MM.1S (cell line): ENCODE measurements around the gene ROPN1L.

Experiments used
- DNase-seq: peaks from one replicate; pipeline ENCODE4 v3.0.0-alpha.2; 2015
- H2AFZ ChIP-seq: fragments of 300-600 bp; sonication (generic); 2 replicates; pipeline ENCODE4 v1.6.0; 2016; ENCODE audit warnings: antibody characterized with exemption, low read length
- H3F3A ChIP-seq: fragments of 300-600 bp; sonication (generic); 2 replicates; pipeline ENCODE4 v1.6.1; 2016; ENCODE audit warnings: mild to moderate bottlenecking, antibody characterized with exemption, low read length, moderate library complexity, mixed read lengths; ENCODE audit not compliant: insufficient read depth
- H3K27ac ChIP-seq: fragments of 300-600 bp; sonication (generic); 2 replicates; pipeline ENCODE4 v1.5.1; 2016; ENCODE audit warnings: mild to moderate bottlenecking, low read length
- H3K27me3 ChIP-seq: fragments of 300-600 bp; sonication (generic); replicated peaks from 2 replicates; pipeline ENCODE4 v1.6.0; 2016; ENCODE audit warnings: low read length; ENCODE audit not compliant: insufficient read depth
- H3K36me3 ChIP-seq: fragments of 300-600 bp; sonication (generic); replicated peaks from 2 replicates; pipeline ENCODE4 v1.6.1; 2016; ENCODE audit warnings: mild to moderate bottlenecking, low read length, mixed read lengths; ENCODE audit not compliant: insufficient read depth
- H3K4me1 ChIP-seq: fragments of 300-600 bp; sonication (generic); 2 replicates; pipeline ENCODE4 v1.6.1; 2016; ENCODE audit warnings: low read length, mixed read lengths
- H3K4me2 ChIP-seq: fragments of 300-600 bp; sonication (generic); 2 replicates; pipeline ENCODE4 v1.6.0; 2016; ENCODE audit warnings: low read depth, low read length
- H3K4me3 ChIP-seq: fragments of 300-600 bp; sonication (generic); 2 replicates; pipeline ENCODE4 v1.5.1; 2016; ENCODE audit warnings: low read length, mixed read lengths
- H3K79me2 ChIP-seq: fragments of 300-600 bp; sonication (generic); 2 replicates; pipeline ENCODE4 v1.6.1; 2016; ENCODE audit warnings: mixed run types, low read length, mixed read lengths
- H3K9ac ChIP-seq: fragments of 300-600 bp; sonication (generic); 2 replicates; pipeline ENCODE4 v1.6.1; 2016; ENCODE audit warnings: low read length, mixed read lengths
- H3K9me2 ChIP-seq: fragments of 300-600 bp; sonication (generic); replicated peaks from 2 replicates; pipeline ENCODE4 v1.6.1; 2016; ENCODE audit warnings: mild to moderate bottlenecking, low read length, mixed read lengths; ENCODE audit not compliant: insufficient read depth
- H3K9me3 ChIP-seq: fragments of 300-600 bp; sonication (generic); replicated peaks from 2 replicates; pipeline ENCODE4 v1.6.1; 2016; ENCODE audit warnings: mild to moderate bottlenecking, low read length, mixed read lengths; ENCODE audit not compliant: insufficient read depth
- H4K20me1 ChIP-seq: fragments of 300-600 bp; sonication (generic); 2 replicates; pipeline ENCODE4 v1.6.1; 2016; ENCODE audit warnings: mild to moderate bottlenecking, low read length, moderate library complexity, mixed read lengths; ENCODE audit not compliant: insufficient read depth
- CTCF ChIP-seq: fragments of 300-600 bp; sonication (generic); IDR thresholded peaks from 2 replicates; pipeline ENCODE4 v1.5.1; 2016; ENCODE audit warnings: antibody characterized with exemption, low read length, mixed read lengths
- EZH2 ChIP-seq: fragments of 300-600 bp; sonication (generic); optimal IDR thresholded peaks from 2 replicates; pipeline ENCODE3; 2017; ENCODE audit warnings: low read depth, mild to moderate bottlenecking, antibody characterized with exemption, low read length, mixed read lengths
- EZH2phosphoT487 ChIP-seq: fragments of 300-600 bp; sonication (generic); IDR thresholded peaks from 2 replicates; pipeline ENCODE4 v1.6.1; 2018; ENCODE audit warnings: antibody characterized with exemption, low read length

The ROPN1L gene

DNA sequence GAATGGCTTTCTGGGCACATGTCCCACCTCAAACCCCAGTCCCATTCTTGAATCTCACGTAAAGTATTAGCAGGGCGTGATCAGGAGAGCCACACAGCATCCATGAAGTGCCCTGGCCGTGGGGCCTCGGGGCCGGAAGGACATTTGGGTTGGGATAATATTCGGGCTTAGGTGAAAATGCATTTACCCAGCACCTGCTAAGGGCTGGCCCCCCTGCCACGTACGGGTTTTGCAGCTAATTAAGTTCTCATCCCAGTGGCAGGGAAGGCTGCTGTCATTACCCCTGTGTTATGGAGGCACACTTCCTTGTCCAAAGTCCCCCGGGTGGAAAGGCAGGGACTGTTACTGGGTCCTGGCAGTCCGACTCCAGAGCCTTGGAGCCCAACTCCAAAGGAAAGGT lies 29.0 kb downstream of the ROPN1L start:
- no peak for DNase-seq
- no peaks in the 10 kb centered on the region for H3K9me2 ChIP-seq
- no peaks in the 10 kb centered on the region for H3F3A ChIP-seq
- no peaks in the 10 kb centered on the region for H3K4me1 ChIP-seq
- no peak overlapping the region for H2AFZ ChIP-seq
- no peaks in the 10 kb centered on the region for H3K27me3 ChIP-seq
- no peaks in the 10 kb centered on the region for H3K36me3 ChIP-seq
- no peak overlapping the region for H3K9ac ChIP-seq
- no peak for TF ChIP-seq CTCF
- no peak for TF ChIP-seq EZH2phosphoT487
- no peak for TF ChIP-seq EZH2
- H3K4me2 ChIP-seq: no peak overlapping the region
- H3K9me3 ChIP-seq: no peaks in the 10 kb centered on the region
- no peak overlapping the region for H3K4me3 ChIP-seq
- H3K27ac ChIP-seq: no peak overlapping the region
- H3K79me2 ChIP-seq: no peaks in the 10 kb centered on the region
- no peaks in the 10 kb centered on the region for H4K20me1 ChIP-seq

DNA sequence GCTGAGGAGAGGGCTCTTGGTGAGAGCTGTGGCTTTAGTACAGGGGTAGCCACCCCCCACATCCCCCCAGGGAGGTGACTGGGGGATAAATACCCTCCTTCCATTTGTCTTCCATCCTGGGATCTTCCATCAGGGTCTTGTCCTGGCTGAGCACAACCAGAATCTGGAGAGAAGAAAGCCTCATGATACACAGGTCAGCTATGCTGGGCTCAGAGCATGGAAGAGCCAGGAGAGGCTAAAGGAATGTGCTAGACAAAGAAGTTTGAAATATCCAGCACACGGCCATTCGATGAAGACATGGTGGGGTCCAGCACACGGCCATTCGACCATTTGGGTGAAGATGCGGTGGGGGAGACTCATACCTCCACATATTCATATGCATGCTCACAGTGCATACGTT lies 30.0 kb downstream of the ROPN1L start:
- no peak overlapping the region for H3K4me3 ChIP-seq
- no peaks in the 10 kb centered on the region for H3K36me3 ChIP-seq
- H3K9ac ChIP-seq: no peak overlapping the region
- no peaks in the 10 kb centered on the region for H4K20me1 ChIP-seq
- H3K9me3 ChIP-seq: no peaks in the 10 kb centered on the region
- DNase-seq: no peak
- no peaks in the 10 kb centered on the region for H3F3A ChIP-seq
- no peak overlapping the region for H2AFZ ChIP-seq
- H3K79me2 ChIP-seq: no peaks in the 10 kb centered on the region
- H3K27ac ChIP-seq: no peak overlapping the region
- H3K4me1 ChIP-seq: no peaks in the 10 kb centered on the region
- TF ChIP-seq EZH2phosphoT487: no peak
- no peak for TF ChIP-seq CTCF
- TF ChIP-seq EZH2: no peak
- no peaks in the 10 kb centered on the region for H3K27me3 ChIP-seq
- no peak overlapping the region for H3K4me2 ChIP-seq
- no peaks in the 10 kb centered on the region for H3K9me2 ChIP-seq

DNA sequence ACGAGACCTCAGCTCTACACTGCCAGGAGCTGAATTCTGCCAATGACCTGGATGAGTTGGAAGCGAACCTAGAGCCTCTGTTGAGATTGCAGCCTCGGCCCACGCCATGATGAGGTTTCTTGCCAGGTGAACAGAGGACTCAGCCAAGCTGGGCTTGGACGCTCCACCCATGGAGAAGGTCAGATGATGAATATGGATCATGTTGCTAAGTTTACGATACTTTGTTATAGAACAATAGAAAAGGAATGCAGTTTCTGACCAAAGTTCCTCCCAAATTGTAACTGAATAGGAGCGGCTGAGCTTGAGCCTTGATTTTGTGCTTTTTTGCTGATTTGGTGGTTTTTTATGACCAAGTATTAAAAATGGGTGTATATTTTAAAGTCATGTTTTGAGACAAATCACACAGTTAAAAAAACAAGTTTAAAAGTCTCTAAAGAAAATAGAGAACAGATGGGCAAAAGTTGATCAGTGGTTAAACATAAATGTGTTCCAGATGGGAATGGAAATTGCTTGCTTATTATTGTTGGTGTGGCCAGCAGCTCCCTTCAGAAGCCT lies 32.9 kb downstream of the ROPN1L start:
- no peak overlapping the region for H2AFZ ChIP-seq
- H3K9ac ChIP-seq: no peak overlapping the region
- TF ChIP-seq CTCF (no peak), EZH2 (no peak)
- no peaks in the 10 kb centered on the region for H3K36me3 ChIP-seq
- no peak overlapping the region for H3K4me3 ChIP-seq
- no peaks in the 10 kb centered on the region for H3K9me3 ChIP-seq
- H3K9me2 ChIP-seq: no peaks in the 10 kb centered on the region
- H3K79me2 ChIP-seq: no peaks in the 10 kb centered on the region
- H3K4me1 ChIP-seq: no peaks in the 10 kb centered on the region
- H3K27me3 ChIP-seq: no peaks in the 10 kb centered on the region
- DNase-seq: no peak
- H3K27ac ChIP-seq: no peak overlapping the region
- H3K4me2 ChIP-seq: no peak overlapping the region
- H3F3A ChIP-seq: no peaks in the 10 kb centered on the region
- no peaks in the 10 kb centered on the region for H4K20me1 ChIP-seq
